ENCODE results near the gene DIRAS1. TPM values are rescaled to one million over a fixed set of nuclear protein-coding genes. Genes with fewer than 3 reads are reported as not detected.

Gene DIRAS1
- total RNA-seq, 1 experiment from 2014 or later = 0.37 TPM

DNA sequence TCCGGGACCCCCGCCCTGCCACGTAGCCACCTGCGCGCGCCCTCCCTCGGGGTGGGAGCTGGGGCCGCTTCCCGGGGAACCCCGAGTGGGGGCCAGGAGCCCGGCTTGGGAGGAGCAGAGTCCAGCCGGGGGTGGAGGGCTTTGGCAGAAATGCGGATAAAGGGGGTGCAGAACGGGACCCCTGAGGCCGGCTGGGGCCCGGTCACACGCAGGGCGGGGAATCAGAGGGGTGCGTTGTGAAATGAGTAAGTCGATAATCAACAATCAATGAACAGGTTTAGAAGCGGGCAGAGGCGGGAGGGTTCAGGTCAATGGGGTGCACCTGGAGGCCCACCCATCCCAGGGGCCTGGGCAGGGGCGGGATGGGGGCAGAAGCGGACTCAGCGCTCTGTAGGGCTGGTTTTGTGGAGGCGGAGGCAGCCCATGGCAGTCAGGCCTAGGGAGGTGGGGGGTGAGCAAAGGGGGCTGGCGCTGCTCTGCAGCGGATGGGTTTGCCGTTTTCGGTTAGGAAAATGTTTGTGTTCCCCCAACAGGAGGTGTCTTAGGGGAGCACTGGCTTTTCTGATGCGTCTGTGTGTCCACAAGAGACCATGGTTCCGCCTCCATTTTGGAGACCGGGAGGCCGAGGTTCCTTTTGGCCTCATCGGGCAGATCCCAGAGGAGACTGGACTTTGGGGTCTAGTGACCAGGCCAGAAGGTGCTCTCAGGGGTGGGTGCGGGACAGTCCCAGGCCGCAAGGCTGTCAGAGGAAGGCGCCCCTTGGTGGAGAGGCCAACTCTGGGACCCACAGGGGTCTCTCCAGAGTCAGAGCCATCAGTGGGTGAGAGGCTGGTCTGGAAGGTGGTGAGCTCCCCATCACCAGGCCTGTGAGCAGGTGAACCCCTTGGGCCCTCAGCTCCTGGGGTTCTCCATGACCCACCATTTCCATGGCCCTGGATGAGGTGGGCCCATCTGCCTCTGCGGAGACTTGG, 683 bp upstream of the DIRAS1 start:
- intact Hi-C loops (cut with micrococcal nuclease) = no loop called here
- Mint-ChIP-seq H3K27ac (ENCODE audit: low read depth, unreplicated experiment) (peak overlapping the region; percentile 27), H3K4me3 (ENCODE audit: unreplicated experiment) (no peak overlapping the region), H3K9me3 (ENCODE audit: unreplicated experiment) (no peaks in the 10 kb centered on the region), H3K36me3 (ENCODE audit: insufficient read depth, unreplicated experiment) (no peaks in the 10 kb centered on the region), H3K4me1 (ENCODE audit: insufficient read depth, unreplicated experiment) (peaks cover 1% of the 10 kb centered on the region), H3K27me3 (ENCODE audit: insufficient read depth, unreplicated experiment) (no peaks in the 10 kb centered on the region)
- DNase-seq (ENCODE audit: unreplicated experiment) = no peak
- ChIA-PET POLR2A (no interaction called here), CTCF (interaction anchor here (0.6 to 1.0 kb wide), 3 partner anchors 25 to 86 kb away, joined by 3 to 4 read pairs (median 3); no protein-coding TSS in a partner anchor)
- no TSS peak for BruUV-seq (replicated peaks)
- no peak for TF ChIP-seq CTCF (IDR thresholded peaks at IDR 0.05; ENCODE audit: unreplicated experiment)

- no peaks in the 10 kb centered on the region for H3K36me3 Mint-ChIP-seq (ENCODE audit: insufficient read depth, unreplicated experiment)
- H3K9me3 Mint-ChIP-seq (ENCODE audit: unreplicated experiment) = peaks cover 9% of the 10 kb centered on the region
- no peak for TF ChIP-seq CTCF (IDR thresholded peaks at IDR 0.05; ENCODE audit: unreplicated experiment)
- CTCF ChIA-PET = no interaction called here
- no peak overlapping the region for H3K4me3 Mint-ChIP-seq (ENCODE audit: unreplicated experiment)
- peak; percentile 12 for DNase-seq (ENCODE audit: unreplicated experiment)
- H3K27me3 Mint-ChIP-seq (ENCODE audit: insufficient read depth, unreplicated experiment) = no peaks in the 10 kb centered on the region
- no TSS peak for BruUV-seq (replicated peaks)
- POLR2A ChIA-PET = no interaction called here
- H3K4me1 Mint-ChIP-seq (ENCODE audit: insufficient read depth, unreplicated experiment) = no peaks in the 10 kb centered on the region
- intact Hi-C loops (cut with micrococcal nuclease) = no loop called here
- H3K27ac Mint-ChIP-seq (ENCODE audit: low read depth, unreplicated experiment) = no peak overlapping the region
Measured at GRCh38 chr19:2719920-2720776, 1.0 kb downstream of the DIRAS1 start.

GRCh38 chr19:2719232-2719735, 1.9 kb downstream of the DIRAS1 start:
- no TSS peak for BruUV-seq (replicated peaks)
- Mint-ChIP-seq H3K36me3 (ENCODE audit: insufficient read depth, unreplicated experiment) (no peaks in the 10 kb centered on the region), H3K4me3 (ENCODE audit: unreplicated experiment) (no peak overlapping the region), H3K27me3 (ENCODE audit: insufficient read depth, unreplicated experiment) (no peaks in the 10 kb centered on the region), H3K9me3 (ENCODE audit: unreplicated experiment) (peaks cover 9% of the 10 kb centered on the region), H3K27ac (ENCODE audit: low read depth, unreplicated experiment) (no peak overlapping the region), H3K4me1 (ENCODE audit: insufficient read depth, unreplicated experiment) (no peaks in the 10 kb centered on the region)
- intact Hi-C loops (cut with micrococcal nuclease) = no loop called here
- POLR2A ChIA-PET = no interaction called here
- TF ChIP-seq CTCF (IDR thresholded peaks at IDR 0.05; ENCODE audit: unreplicated experiment) = no peak
- no peak for DNase-seq (ENCODE audit: unreplicated experiment)
- CTCF ChIA-PET = interaction anchor here (1.3 kb wide), 1 partner anchor 71 kb away, joined by 5 read pairs; no protein-coding TSS in a partner anchor
